Activated CD8-positive, alpha-beta memory T cell treated with anti-CD3 and anti-CD28 coated beads, Interleukin-2, amount 10 ng/mL, durations not matched to agents 7 days and 5 days (primary cell): ENCODE data around the gene RIF1. TPM values are rescaled to one million over a fixed set of nuclear protein-coding genes. Genes with fewer than 3 reads are reported as not detected.
"Not testable (repeated sequence)": the region's sequence is repeated elsewhere in the genome, so short reads cannot be mapped to it uniquely, and the experiment has no call there.

Source experiments
- ATAC-seq: fragments of 150-1000 bp; cut with Tn5 transposase; one replicate; pipeline ENCODE4 v1.10.0; 2021; ENCODE audit warnings: moderate library complexity
- CTCF ChIA-PET: fragments of 350-600 bp; sonication (Branson Sonifier 250); formaldehyde crosslinking; loops from one replicate; lab custom pipeline; 2021; ENCODE audit warnings: antibody characterized with exemption; lab: Charles Lee
- DNase-seq: peaks from one replicate; pipeline ENCODE4 v3.0.0-alpha.2; 2020
- H3K27ac Mint-ChIP-seq: one replicate; pipeline ENCODE4 v1.8.0; 2021; ENCODE audit warnings: mild to moderate bottlenecking, mixed read lengths
- H3K27me3 Mint-ChIP-seq: one replicate; pipeline ENCODE4 v1.8.0; 2021; ENCODE audit warnings: mixed read lengths
- H3K36me3 Mint-ChIP-seq: one replicate; pipeline ENCODE4 v1.8.0; 2021; ENCODE audit warnings: mild to moderate bottlenecking, mixed read lengths
- H3K4me1 Mint-ChIP-seq: one replicate; pipeline ENCODE4 v1.8.0; 2021; ENCODE audit warnings: mixed read lengths
- H3K4me3 Mint-ChIP-seq: one replicate; pipeline ENCODE4 v1.8.0; 2021; ENCODE audit warnings: mild to moderate bottlenecking, moderate library complexity, mixed read lengths
- H3K9me3 Mint-ChIP-seq: one replicate; pipeline ENCODE4 v1.8.0; 2022; ENCODE audit warnings: low read depth, mixed read lengths
- total RNA-seq, 2 experiments: library from RNA; stranded (reverse); gene quantifications; one replicate each; pipeline ENCODE4 v1.2.3, GENCODE V29; 2021

The RIF1 gene
- total RNA-seq, 2 experiments from 2014 or later: 61.5 to 73.5 TPM

GRCh38 chr2:151395509-151396374 lies 14.0 kb upstream of the RIF1 start:
- Mint-ChIP-seq H3K27ac (no peak overlapping the region), H3K4me1 (no peaks in the 10 kb centered on the region), H3K27me3 (peaks cover 11% of the 10 kb centered on the region), H3K4me3 (no peak overlapping the region), H3K9me3 (no peaks in the 10 kb centered on the region), H3K36me3 (no peaks in the 10 kb centered on the region)
- no peak for ATAC-seq
- no peak for DNase-seq
- CTCF ChIA-PET: no interaction called here

GRCh38 chr2:151399981-151400380 lies 9.7 kb upstream of the RIF1 start:
- CTCF ChIA-PET: no interaction called here
- peaks cover 5% of the 10 kb centered on the region for H3K27me3 Mint-ChIP-seq
- ATAC-seq: no peak

GRCh38 chr2:151401149-151401548 lies 8.6 kb upstream of the RIF1 start:
- Mint-ChIP-seq H3K4me1 (no peaks in the 10 kb centered on the region), H3K27ac (no peak overlapping the region), H3K9me3 (no peaks in the 10 kb centered on the region), H3K27me3 (peaks cover 1% of the 10 kb centered on the region), H3K4me3 (no peak overlapping the region), H3K36me3 (no peaks in the 10 kb centered on the region)
- DNase-seq: no peak
- no peak for ATAC-seq
- CTCF ChIA-PET: interaction anchor here (0.6 kb wide), 1 partner anchor 9 kb away, joined by 3 read pairs; no protein-coding TSS in a partner anchor

More at GRCh38 chr2:151399981-151400380, 9.7 kb upstream of the RIF1 start:
- Mint-ChIP-seq H3K4me3 (no peak overlapping the region), H3K4me1 (no peaks in the 10 kb centered on the region), H3K36me3 (no peaks in the 10 kb centered on the region), H3K9me3 (no peaks in the 10 kb centered on the region), H3K27ac (no peak overlapping the region)
- no peak for DNase-seq

- DNase-seq: no peak
- H3K9me3 Mint-ChIP-seq: no peaks in the 10 kb centered on the region
- no peaks in the 10 kb centered on the region for H3K27me3 Mint-ChIP-seq
- CTCF ChIA-PET: no interaction called here
- no peak overlapping the region for H3K27ac Mint-ChIP-seq
- no peaks in the 10 kb centered on the region for H3K4me1 Mint-ChIP-seq
- no peak overlapping the region for H3K4me3 Mint-ChIP-seq
- H3K36me3 Mint-ChIP-seq: no peaks in the 10 kb centered on the region
- ATAC-seq: no peak
Measured at GRCh38 chr2:151403914-151404313, 5.8 kb upstream of the RIF1 start.

- no peaks in the 10 kb centered on the region for H3K9me3 Mint-ChIP-seq
- CTCF ChIA-PET: no interaction called here
- no peaks in the 10 kb centered on the region for H3K27me3 Mint-ChIP-seq
- H3K4me1 Mint-ChIP-seq: peaks cover 5% of the 10 kb centered on the region
- DNase-seq (no peak), ATAC-seq (no peak)
- H3K36me3 Mint-ChIP-seq: peaks cover 2% of the 10 kb centered on the region
- H3K4me3 Mint-ChIP-seq: no peak overlapping the region
- H3K27ac Mint-ChIP-seq: no peak overlapping the region
Measured at GRCh38 chr2:151405376-151405775, 4.3 kb upstream of the RIF1 start.

- Mint-ChIP-seq H3K4me3 (no peak overlapping the region), H3K27me3 (no peaks in the 10 kb centered on the region), H3K27ac (no peak overlapping the region), H3K36me3 (peaks cover 8% of the 10 kb centered on the region), H3K4me1 (peaks cover 15% of the 10 kb centered on the region), H3K9me3 (no peaks in the 10 kb centered on the region)
- ATAC-seq (no peak), DNase-seq (no peak)
- CTCF ChIA-PET: no interaction called here
Measured at GRCh38 chr2:151407281-151407680, 2.4 kb upstream of the RIF1 start.

- CTCF ChIA-PET: interaction anchor here (0.6 to 1.6 kb wide), 4 partner anchors 9 to 119 kb away, joined by 3 to 7 read pairs (median 4); no protein-coding TSS in a partner anchor
- ATAC-seq: no peak
Measured at GRCh38 chr2:151408788-151409600, 708 bp upstream of the RIF1 start.

GRCh38 chr2:151410485-151410834 lies 758 bp downstream of the RIF1 start:
- no peaks in the 10 kb centered on the region for H3K27me3 Mint-ChIP-seq
- no peaks in the 10 kb centered on the region for H3K9me3 Mint-ChIP-seq
- CTCF ChIA-PET: interaction anchor here (0.6 to 1.6 kb wide), 5 partner anchors 10 to 120 kb away, joined by 3 to 7 read pairs (median 4); no protein-coding TSS in a partner anchor
- H3K4me1 Mint-ChIP-seq: peaks cover 29% of the 10 kb centered on the region
- H3K4me3 Mint-ChIP-seq: peak overlapping the region; percentile 94
- ATAC-seq (peak; percentile 38), DNase-seq (peak; percentile 65)
- H3K36me3 Mint-ChIP-seq: peaks cover 25% of the 10 kb centered on the region
- peak overlapping the region; percentile 92 for H3K27ac Mint-ChIP-seq

More at GRCh38 chr2:151408788-151409600, 708 bp upstream of the RIF1 start:
- peaks cover 19% of the 10 kb centered on the region for H3K36me3 Mint-ChIP-seq
- peaks cover 27% of the 10 kb centered on the region for H3K4me1 Mint-ChIP-seq
- H3K27me3 Mint-ChIP-seq: no peaks in the 10 kb centered on the region
- H3K9me3 Mint-ChIP-seq: no peaks in the 10 kb centered on the region
- peak overlapping the region; percentile 92 for H3K27ac Mint-ChIP-seq
- H3K4me3 Mint-ChIP-seq: peak overlapping the region; percentile 94
- no peak for DNase-seq

- Mint-ChIP-seq H3K27me3 (no peaks in the 10 kb centered on the region), H3K9me3 (no peaks in the 10 kb centered on the region), H3K4me1 (peaks cover 27% of the 10 kb centered on the region), H3K36me3 (peaks cover 47% of the 10 kb centered on the region), H3K27ac (no peak overlapping the region), H3K4me3 (no peak overlapping the region)
- ATAC-seq: no peak
- CTCF ChIA-PET: no interaction called here
- no peak for DNase-seq
Measured at GRCh38 chr2:151417650-151418049, 7.9 kb downstream of the RIF1 start.

- H3K27me3 Mint-ChIP-seq, H3K27ac Mint-ChIP-seq, H3K4me3 Mint-ChIP-seq, DNase-seq, H3K9me3 Mint-ChIP-seq, CTCF ChIA-PET, ATAC-seq: not testable (repeated sequence)
- Mint-ChIP-seq H3K4me1 (peaks cover 36% of the 10 kb centered on the region), H3K36me3 (peaks cover 58% of the 10 kb centered on the region)
Measured at GRCh38 chr2:151421681-151422080, 12.0 kb downstream of the RIF1 start.

- H3K36me3 Mint-ChIP-seq: peaks cover 52% of the 10 kb centered on the region
- CTCF ChIA-PET: interaction anchor here (1.4 to 1.6 kb wide), 2 partner anchors 14 to 133 kb away, joined by 4 to 5 read pairs; partner anchors contain the start of gene NMI
- no peaks in the 10 kb centered on the region for H3K27me3 Mint-ChIP-seq
- ATAC-seq: peak; percentile 74
- no peak for DNase-seq
- H3K9me3 Mint-ChIP-seq: no peaks in the 10 kb centered on the region
- H3K4me1 Mint-ChIP-seq: peaks cover 36% of the 10 kb centered on the region
- no peak overlapping the region for H3K4me3 Mint-ChIP-seq
- peak overlapping the region; percentile 66 for H3K27ac Mint-ChIP-seq
Measured at GRCh38 chr2:151422917-151423439, 13.3 kb downstream of the RIF1 start.

GRCh38 chr2:151423760-151424159 lies 14.1 kb downstream of the RIF1 start:
- Mint-ChIP-seq H3K4me1 (peaks cover 36% of the 10 kb centered on the region), H3K27me3 (no peaks in the 10 kb centered on the region), H3K36me3 (peaks cover 57% of the 10 kb centered on the region), H3K9me3 (no peaks in the 10 kb centered on the region), H3K4me3 (no peak overlapping the region), H3K27ac (peak overlapping the region; percentile 66)
- ATAC-seq (peak; percentile 59), DNase-seq (no peak)
- CTCF ChIA-PET: interaction anchor here (1.4 to 1.6 kb wide), 2 partner anchors 13 to 134 kb away, joined by 4 to 5 read pairs; partner anchors contain the start of gene NMI

- Mint-ChIP-seq H3K36me3 (peaks cover 40% of the 10 kb centered on the region), H3K9me3 (no peaks in the 10 kb centered on the region), H3K27me3 (no peaks in the 10 kb centered on the region), H3K4me3 (no peak overlapping the region), H3K27ac (peak overlapping the region; percentile 43), H3K4me1 (peaks cover 6% of the 10 kb centered on the region)
- ATAC-seq (no peak), DNase-seq (no peak)
- CTCF ChIA-PET: interaction anchor here (0.8 to 2.5 kb wide), 15 partner anchors 9 to 199 kb away, joined by 3 to 16 read pairs (median 3); no protein-coding TSS in a partner anchor
Measured at GRCh38 chr2:151437630-151438029, 27.9 kb downstream of the RIF1 start.
